Sigmoid colon (tissue), 7 donors: Measurements from ENCODE around the gene ATXN2L. TPM values are rescaled to one million over a fixed set of nuclear protein-coding genes. Genes with fewer than 3 reads are reported as not detected.

Source experiments
- DNase-seq: peaks from one replicate; pipeline ENCODE4 v3.0.0-alpha.2; 2019
- H3K27ac ChIP-seq, 4 donors: fragments of 200-600 bp; sonication (generic); one replicate each; pipeline ENCODE4 v1.5.1; 2016 to 2019; ENCODE audit warnings: mild to moderate bottlenecking in 1 of 4
- H3K27me3 ChIP-seq, 3 donors: fragments of 200-600 bp; sonication (generic); one replicate each; pipeline ENCODE4 v1.5.1; 2019; ENCODE audit warnings: mild to moderate bottlenecking in 1 of 3
- H3K36me3 ChIP-seq, 4 donors: fragments of 200-600 bp; sonication (generic); one replicate each; pipeline ENCODE4 v1.5.1; 2016 to 2019
- H3K4me1 ChIP-seq, 4 donors: fragments of 200-600 bp; sonication (generic); one replicate each; pipeline ENCODE4 v1.5.1; 2017 to 2019
- H3K4me3 ChIP-seq, 4 donors: fragments of 200-600 bp; sonication (generic); one replicate each; pipeline ENCODE4 v1.5.1; 2017 to 2019; ENCODE audit warnings: mild to moderate bottlenecking in 2 of 4, moderate library complexity in 1 of 4
- H3K9me3 ChIP-seq, 4 donors: fragments of 200-600 bp in 3 of 4; sonication (generic) in 3 of 4; one replicate each; pipeline versions ENCODE4 v1.5.1 to v1.6.1; 2013 to 2019
- CTCF ChIP-seq, 4 experiments: fragments of 450-650 bp in 3 of 4; fragments of 200-600 bp in 1 of 4; IDR thresholded peaks; one replicate each; pipeline ENCODE4 v1.5.1; 2016 to 2019; ENCODE audit warnings: antibody characterized with exemption in 4 of 4, mild to moderate bottlenecking in 3 of 4, moderate library complexity in 2 of 4
- EP300 ChIP-seq, 4 donors: sonication (generic); formaldehyde crosslinking; IDR thresholded peaks; one replicate each; pipeline ENCODE4 v1.6.1; 2017; ENCODE audit warnings: antibody characterized with exemption in 4 of 4
- POLR2A ChIP-seq, 2 donors: fragments of 450-650 bp; IDR thresholded peaks; one replicate each; pipeline ENCODE4 v1.6.1; 2016; ENCODE audit warnings: antibody characterized with exemption in 2 of 2, mild to moderate bottlenecking in 2 of 2, moderate library complexity in 2 of 2
- POLR2AphosphoS5 ChIP-seq, 4 donors: sonication (generic); formaldehyde crosslinking; IDR thresholded peaks; one replicate each; pipeline ENCODE4 v1.6.1; 2017; ENCODE audit warnings: antibody characterized with exemption in 4 of 4
- WGBS, 2 donors: extraction: QIAGEN DNeasy Blood & Tissue Kit; methylation state at CpG; one replicate each; pipeline ENCODE4 v1.1.7; 2013; 5-methylcytosine and 5-hydroxymethylcytosine counted together
- intact Hi-C: fragments of 100-400 bp; cut with DNase I; formaldehyde crosslinking; loops from one replicate; pipeline ENCODE4 v1.15.1; 2023
- polyA plus RNA-seq, 3 donors: library from polyadenylated mRNA; stranded (reverse); fragments of 200-250 nt; gene quantifications; one replicate each; pipeline ENCODE4 v1.2.3, GENCODE V29; 2013
- total RNA-seq, 4 donors: library from RNA; depleted of rRNA; stranded (reverse); fragments of >200 nt; gene quantifications; one replicate each; pipeline ENCODE4 v1.1.0, GENCODE V29; 2016
- donor health status: healthy with polysubstance abuse.
- donor health status: Bipolar disorder and iron deficiency.
- donor health status: healthy.

The ATXN2L gene
- total and polyA plus RNA-seq, 7 donors = 25.9 to 89.9 (median 51.7) TPM

DNA sequence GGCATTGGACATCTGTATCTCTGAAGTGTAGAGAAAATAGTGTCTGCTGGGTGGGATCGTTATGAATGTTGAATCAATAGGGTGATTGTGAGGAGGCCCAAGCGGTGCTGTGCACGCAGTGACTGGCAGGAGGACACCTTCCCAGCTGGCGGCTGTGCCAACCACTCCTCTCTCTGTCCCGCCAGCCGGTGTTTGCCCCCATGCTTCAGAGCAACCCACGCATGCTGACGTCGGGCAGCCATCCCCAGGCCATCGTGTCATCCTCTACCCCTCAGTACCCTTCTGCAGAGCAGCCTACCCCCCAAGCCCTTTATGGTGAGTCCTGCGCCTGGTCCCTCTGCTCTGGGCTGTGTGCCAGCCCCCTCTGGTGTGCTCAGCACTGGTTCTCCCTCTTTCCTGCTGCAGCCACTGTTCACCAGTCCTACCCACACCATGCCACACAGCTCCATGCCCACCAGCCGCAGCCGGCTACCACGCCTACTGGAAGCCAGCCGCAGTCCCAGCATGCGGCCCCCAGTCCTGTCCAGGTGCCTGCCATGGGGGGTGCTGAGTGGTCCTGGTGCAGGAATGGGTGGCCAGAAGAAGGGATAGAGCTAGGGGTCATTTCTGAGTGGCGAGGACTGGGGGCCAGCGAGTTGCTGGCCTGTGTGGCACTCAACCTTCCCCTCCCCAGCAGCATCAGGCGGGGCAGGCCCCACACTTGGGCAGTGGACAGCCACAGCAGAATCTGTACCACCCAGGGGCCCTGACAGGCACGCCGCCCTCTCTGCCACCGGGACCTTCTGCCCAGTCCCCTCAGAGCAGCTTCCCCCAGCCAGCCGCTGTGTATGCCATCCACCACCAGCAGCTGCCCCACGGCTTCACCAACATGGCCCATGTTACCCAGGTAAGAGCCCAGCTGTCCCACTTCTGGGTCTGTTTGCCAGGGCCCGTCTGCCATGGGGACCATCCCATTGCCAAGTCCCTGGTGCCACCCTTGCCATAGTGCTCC is 12.4 kb downstream of the ATXN2L start:
- TF ChIP-seq EP300 (IDR thresholded peaks at IDR 0.05) (no peak), POLR2A (IDR thresholded peaks at IDR 0.05) (no peak), POLR2AphosphoS5 (IDR thresholded peaks at IDR 0.05) (no peak), CTCF (IDR thresholded peaks at IDR 0.05) (no peak)
- Histone ChIP-seq H3K4me3 (no peak overlapping the region), H3K27ac (no peak overlapping the region), H3K4me1 (peaks cover 0 to 6% (median 0%) of the 10 kb centered on the region in 4 donors), H3K9me3 (no peaks in the 10 kb centered on the region), H3K27me3 (no peaks in the 10 kb centered on the region), H3K36me3 (peaks cover 51 to 82% (median 73%) of the 10 kb centered on the region in 4 donors)
- intact Hi-C loops = no loop called here
- WGBS, 2 donors = 92 to 95% methylated on average over 25 of the region's 25 CpGs
- DNase-seq = no peak

DNA sequence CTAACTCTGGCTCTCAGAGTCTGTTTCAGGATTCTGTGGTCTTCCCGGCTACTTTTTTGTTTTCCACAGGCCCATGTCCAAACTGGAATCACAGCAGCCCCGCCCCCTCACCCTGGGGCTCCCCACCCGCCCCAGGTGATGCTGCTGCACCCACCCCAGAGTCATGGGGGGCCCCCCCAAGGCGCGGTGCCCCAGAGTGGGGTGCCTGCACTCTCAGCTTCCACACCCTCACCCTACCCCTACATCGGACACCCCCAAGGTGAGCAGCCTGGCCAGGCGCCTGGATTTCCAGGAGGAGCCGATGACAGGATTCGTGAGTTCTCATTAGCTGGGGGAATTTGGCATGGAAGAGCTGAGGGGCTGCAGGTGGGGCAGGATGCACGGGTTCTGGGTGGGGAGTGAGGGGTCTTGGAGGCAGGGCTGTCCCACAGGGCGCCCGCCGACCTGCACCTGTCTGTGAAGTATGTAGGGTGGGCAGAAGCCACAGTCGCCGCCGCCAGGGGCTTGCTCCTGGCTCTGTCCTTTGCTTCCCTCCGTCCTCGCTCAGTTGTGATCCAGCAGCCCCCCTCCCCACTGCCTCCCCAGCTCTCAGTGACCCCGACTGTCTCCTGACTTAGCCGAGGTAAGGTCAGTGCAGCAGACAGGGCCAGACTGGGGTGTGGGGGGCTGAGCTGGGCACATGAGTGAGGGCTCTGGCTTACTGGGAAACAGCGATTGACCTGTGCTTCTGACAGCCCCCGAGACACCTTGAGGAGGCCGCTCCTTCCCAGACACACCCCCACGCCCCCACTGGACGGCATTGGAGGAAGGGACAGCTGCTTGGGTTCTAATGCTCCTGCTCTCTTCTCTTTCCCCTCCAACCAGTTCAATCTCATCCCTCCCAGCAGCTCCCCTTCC is 13.3 kb downstream of the ATXN2L start:
- 94% methylated on average over 25 of the region's 25 CpGs for WGBS, 2 donors
- intact Hi-C loops = no loop called here
- Histone ChIP-seq H3K36me3 (peaks cover 47 to 72% (median 64%) of the 10 kb centered on the region in 4 donors), H3K27ac (no peak overlapping the region), H3K9me3 (no peaks in the 10 kb centered on the region), H3K27me3 (no peaks in the 10 kb centered on the region), H3K4me3 (no peak overlapping the region), H3K4me1 (peaks cover 0 to 6% (median 0%) of the 10 kb centered on the region in 4 donors)
- no peak for DNase-seq
- no peak for TF ChIP-seq CTCF (IDR thresholded peaks at IDR 0.05)
- no peak for TF ChIP-seq POLR2A (IDR thresholded peaks at IDR 0.05)
- no peak for TF ChIP-seq EP300 (IDR thresholded peaks at IDR 0.05)
- no peak for TF ChIP-seq POLR2AphosphoS5 (IDR thresholded peaks at IDR 0.05)

DNA sequence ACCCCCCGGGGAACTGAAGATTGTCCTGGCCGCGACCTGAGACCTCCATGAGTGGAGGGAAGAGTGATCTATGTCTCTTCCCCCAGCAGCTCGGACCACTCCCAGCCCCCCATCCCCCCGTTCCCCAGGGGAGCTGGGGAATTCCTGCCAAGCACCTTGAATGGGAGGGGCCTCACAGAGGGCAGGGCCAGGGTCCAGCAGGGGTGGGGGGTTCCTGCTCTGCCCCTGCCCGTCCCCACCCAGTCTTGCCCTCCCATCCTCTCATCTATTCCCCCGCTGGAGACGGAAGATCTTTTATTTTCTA is 13.9 kb downstream of the ATXN2L start:
- intact Hi-C loops = no loop called here

More for the DNA sequence above, 13.9 kb downstream of the ATXN2L start:
- no peak overlapping the region for H3K27ac ChIP-seq
- H3K9me3 ChIP-seq = no peaks in the 10 kb centered on the region
- peaks cover 0 to 6% (median 0%) of the 10 kb centered on the region in 4 donors for H3K4me1 ChIP-seq
- no peaks in the 10 kb centered on the region for H3K27me3 ChIP-seq
- no peak for DNase-seq
- H3K4me3 ChIP-seq = no peak overlapping the region
- TF ChIP-seq CTCF (IDR thresholded peaks at IDR 0.05) (no peak), POLR2A (IDR thresholded peaks at IDR 0.05) (no peak), POLR2AphosphoS5 (IDR thresholded peaks at IDR 0.05) (no peak), EP300 (IDR thresholded peaks at IDR 0.05) (no peak)
- WGBS, 2 donors = 85 to 92% methylated on average over 8 of the region's 8 CpGs
- H3K36me3 ChIP-seq = peaks cover 41 to 72% (median 61%) of the 10 kb centered on the region in 4 donors
